AG04449 (cell line): ENCODE measurements around the gene STRC.

Source experiments
- CTCF ChIA-PET: fragments of 350-600 bp; formaldehyde crosslinking; extraction: SDS; loops from one replicate; lab custom pipeline; 2021; ENCODE audit warnings: antibody characterized with exemption; lab: Yijun Ruan, JAX
- POLR2A ChIA-PET: fragments of 400-600, 350-600 bp; formaldehyde crosslinking; extraction: SDS; loops from one replicate; lab custom pipeline; 2020; ENCODE audit warnings: antibody characterized with exemption, inconsistent platforms; lab: Yijun Ruan, JAX
- DNase-seq: peaks from one replicate; pipeline ENCODE4 v3.0.0-alpha.2; 2010; ENCODE audit warnings: low read depth, low spot score
- H3K4me3 ChIP-seq: 2 replicates; pipeline ENCODE4 v1.5.1; 2011; ENCODE audit warnings: low read depth, mild to moderate bottlenecking, control low read depth, low read length
- TF ChIP-seq, protein P1 (sequence below): IDR thresholded peaks from one replicate; pipeline ENCODE4 v1.5.1; 2011; ENCODE audit warnings: mild to moderate bottlenecking, moderate library complexity, low read length, control low read depth, inconsistent platforms; ENCODE audit not compliant: insufficient read depth; ENCODE audit errors: missing control alignments

STRC gene

DNA sequence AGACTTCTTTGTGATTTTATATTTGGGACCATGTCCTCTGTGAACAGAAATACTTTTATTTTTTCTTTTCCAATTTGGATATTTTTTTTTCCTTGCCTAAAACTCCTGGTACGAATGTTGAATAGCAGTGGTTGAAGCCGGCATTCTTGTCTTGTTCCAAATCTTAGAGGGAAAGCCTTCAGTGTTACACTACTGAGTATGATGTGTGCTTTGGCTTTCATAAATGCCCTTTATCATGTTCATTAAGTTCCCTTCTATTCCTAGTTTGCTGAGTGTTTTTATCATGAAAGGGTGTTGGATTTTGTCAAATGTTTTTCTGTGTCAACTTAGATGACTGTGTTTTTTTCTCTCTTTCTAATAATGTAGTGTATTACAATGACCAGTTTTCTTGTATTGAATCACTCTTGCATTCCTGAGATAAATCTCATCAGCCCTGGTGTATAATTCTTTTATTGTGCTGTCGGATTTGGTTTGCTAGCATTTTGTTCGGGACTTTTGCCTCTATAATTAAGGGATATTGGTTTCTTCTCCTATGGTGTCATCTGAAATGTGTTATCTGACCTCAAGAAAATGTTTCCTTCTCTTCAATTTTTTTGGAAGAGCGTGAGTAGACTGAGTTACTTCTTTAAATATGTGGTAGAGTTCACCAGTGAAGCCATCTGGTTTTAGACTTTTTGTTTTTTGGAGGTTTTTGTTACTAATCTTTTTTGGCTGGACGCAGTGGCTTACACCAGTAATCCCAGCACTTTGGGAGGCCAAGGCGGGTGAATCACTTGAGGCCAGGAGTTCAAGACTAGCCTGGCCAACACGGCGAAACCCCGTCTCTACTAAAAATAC lies 67.9 kb downstream of the STRC start:
- CTCF ChIA-PET: no interaction called here
- TF ChIP-seq, protein P1, sequence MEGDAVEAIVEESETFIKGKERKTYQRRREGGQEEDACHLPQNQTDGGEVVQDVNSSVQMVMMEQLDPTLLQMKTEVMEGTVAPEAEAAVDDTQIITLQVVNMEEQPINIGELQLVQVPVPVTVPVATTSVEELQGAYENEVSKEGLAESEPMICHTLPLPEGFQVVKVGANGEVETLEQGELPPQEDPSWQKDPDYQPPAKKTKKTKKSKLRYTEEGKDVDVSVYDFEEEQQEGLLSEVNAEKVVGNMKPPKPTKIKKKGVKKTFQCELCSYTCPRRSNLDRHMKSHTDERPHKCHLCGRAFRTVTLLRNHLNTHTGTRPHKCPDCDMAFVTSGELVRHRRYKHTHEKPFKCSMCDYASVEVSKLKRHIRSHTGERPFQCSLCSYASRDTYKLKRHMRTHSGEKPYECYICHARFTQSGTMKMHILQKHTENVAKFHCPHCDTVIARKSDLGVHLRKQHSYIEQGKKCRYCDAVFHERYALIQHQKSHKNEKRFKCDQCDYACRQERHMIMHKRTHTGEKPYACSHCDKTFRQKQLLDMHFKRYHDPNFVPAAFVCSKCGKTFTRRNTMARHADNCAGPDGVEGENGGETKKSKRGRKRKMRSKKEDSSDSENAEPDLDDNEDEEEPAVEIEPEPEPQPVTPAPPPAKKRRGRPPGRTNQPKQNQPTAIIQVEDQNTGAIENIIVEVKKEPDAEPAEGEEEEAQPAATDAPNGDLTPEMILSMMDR: no peak

More for the DNA sequence above, 67.9 kb downstream of the STRC start:
- no peak overlapping the region for H3K4me3 ChIP-seq
- peak; percentile 24 for DNase-seq
- POLR2A ChIA-PET: no interaction called here
